ENCODE measurements around the gene IFT88.

Gene IFT88

DNA sequence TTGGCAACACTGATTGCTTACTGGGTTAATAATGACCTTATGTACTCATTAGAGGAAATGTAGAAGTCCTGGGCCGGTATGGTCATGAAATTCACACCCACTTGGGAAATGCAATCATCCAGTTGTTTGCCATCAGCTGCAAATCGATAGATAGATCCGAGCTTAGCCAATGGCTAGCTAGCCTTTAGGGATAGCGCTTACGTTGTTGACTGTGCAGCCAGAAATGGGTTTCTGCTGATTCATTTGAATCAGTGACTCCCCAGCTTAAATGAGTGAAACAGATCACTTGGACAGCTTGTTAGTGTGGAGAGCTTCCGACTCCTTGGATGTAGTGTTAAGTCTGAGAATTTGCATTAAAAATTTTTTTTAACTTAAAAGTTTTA is 148.4 kb downstream of the IFT88 start:
- no peak for DNase-seq (ENCODE audit: low spot score)

DNA sequence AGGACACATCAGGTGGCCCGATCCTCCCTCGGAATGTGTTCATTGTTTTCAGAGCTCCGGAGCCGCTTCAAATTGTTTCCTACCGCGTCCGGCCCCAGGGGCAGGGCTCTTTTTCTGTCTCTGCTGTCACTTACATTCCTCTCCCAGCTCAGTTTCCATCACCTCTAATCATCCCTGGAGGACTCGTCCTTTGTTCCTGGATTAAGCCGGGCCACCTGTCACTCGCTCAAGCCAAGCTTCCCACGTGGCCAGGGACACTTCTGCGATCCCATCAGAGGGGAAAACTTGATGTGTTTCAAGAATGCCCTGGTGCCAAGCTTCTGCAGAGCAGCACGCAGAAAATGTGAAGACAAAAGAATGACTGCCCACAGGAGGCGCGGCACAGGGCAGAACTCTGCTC is 150.0 kb downstream of the IFT88 start:
- no peak for DNase-seq (ENCODE audit: low spot score)

DNA sequence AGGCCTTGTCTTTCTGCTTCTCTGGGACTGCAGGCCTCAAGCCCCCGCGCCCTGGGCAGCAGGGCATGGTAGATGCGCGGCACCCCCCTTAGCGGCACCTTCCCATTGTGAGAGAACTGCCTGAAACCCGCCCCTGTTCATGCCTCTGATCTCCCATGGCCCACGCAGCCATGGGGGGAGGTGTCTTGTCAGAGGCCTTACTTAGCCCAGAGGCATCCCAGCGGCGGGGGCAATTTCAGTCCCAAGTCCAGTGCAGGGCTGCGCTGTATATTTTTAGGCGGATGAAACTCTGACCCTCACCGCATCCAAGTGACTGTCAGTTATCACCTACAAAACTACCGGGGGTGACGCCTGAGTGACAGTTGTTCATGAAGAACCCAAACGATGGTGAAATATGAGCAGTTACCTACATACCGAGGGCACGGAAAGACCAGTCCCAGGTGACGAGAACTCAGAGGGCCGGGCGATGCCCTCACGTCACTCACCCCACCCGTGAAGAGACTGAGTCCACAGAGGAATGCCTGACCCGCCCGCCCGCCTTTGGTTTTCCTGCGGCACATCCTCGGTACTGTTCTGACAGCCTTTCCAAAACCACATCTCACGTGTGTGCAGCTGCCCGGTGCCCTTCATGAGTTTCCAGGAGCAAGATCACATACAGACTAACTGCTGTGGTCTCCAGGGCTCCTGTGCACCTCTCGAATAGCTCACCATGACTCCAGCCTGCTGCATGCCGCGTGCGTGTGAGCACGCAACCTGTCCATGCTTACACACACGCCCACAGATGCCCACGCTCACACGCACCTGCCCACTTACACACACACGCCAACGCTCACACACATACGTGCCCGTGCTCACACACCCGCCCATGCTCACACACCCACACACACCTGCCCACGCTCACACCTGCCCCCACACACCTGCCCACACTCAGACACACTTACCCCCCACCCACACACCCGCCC is 150.9 kb downstream of the IFT88 start:
- DNase-seq (ENCODE audit: low spot score): no peak

DNA sequence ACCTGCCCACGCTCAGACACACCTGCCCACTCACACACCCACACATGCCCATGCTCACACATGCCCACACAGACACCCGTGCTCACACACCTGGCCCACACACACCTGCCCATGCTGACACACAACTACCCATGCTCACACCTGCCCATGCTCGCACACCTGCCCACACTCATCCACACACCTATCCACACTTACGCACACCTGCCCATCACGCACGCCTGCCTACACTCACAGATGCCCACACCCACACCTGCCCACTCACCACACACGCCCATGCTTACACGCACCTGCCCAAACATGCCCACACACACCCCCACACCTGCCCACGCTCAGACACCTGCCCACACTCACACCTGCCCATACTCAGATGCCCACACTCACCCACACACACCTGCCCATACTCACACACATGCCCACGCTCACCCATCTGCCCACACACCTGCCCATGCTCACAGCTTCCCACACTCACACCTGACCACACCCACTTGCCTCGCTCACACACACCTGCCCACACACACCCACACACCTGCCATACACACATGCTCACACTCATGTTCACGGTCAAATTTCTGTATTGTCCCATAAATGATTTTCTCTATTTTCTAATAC is 152.1 kb downstream of the IFT88 start:
- no peak for DNase-seq (ENCODE audit: low spot score)

DNA sequence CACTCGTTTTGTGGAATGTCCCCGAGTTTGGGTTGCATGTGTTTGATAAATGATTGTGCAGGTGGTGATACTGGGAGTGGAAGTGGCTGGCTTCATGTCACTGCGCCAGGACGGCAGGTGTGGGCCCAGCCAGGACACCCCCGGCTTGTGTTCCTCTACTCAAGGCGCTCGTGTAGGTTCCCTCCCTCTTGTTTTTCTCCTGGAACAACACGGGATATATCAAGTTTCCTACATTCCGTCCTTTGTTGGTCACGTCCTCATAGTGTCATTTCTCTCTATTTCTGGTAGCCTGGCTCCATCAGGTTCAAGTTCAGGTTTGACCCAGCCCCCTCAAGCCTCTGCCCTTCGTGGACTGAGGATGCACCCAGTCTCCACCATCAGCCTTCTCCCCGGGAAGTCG is 152.8 kb downstream of the IFT88 start:
- no peak for DNase-seq (ENCODE audit: low spot score)

DNA sequence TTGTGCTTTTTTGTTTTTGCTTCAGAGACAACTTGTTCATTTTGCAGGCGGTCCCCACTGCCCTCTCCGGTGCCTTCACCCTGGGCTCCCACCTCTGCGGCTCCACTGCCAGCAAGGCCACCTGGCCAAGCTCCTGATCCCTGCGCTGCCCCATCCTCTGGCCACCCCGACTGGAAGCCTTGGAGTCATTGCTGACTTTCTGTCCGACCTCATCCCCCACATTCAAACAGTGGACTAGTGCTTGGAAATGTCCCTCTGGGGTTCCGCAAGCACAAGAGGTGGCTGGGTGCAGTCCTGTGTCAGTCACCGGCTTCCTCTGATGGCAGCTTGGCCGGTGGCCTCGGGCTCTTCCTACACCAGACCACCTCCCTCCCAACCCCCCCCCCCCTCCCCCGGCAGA is 153.5 kb downstream of the IFT88 start:
- no peak for DNase-seq (ENCODE audit: low spot score)

DNA sequence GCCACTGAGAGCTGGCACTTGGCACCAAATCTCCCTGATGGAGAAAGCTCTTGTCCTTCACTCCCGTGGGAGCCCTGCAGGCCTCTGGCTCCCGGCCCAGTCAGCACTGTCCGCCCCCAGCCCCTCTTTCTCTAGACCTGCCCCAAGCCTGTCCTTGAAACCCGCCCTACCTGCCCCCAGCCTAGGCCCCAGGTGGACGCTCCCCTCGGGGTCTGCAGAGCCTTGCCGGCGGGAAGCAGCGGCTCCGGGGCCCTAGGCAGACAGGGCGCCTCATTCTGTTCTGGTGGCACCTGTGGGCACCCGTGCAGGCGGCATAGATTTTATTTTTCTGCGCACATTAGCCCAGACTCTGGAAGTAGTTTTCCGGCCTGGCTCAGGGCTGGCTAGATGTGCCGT is 154.1 kb downstream of the IFT88 start:
- DNase-seq (ENCODE audit: low spot score): no peak

DNA sequence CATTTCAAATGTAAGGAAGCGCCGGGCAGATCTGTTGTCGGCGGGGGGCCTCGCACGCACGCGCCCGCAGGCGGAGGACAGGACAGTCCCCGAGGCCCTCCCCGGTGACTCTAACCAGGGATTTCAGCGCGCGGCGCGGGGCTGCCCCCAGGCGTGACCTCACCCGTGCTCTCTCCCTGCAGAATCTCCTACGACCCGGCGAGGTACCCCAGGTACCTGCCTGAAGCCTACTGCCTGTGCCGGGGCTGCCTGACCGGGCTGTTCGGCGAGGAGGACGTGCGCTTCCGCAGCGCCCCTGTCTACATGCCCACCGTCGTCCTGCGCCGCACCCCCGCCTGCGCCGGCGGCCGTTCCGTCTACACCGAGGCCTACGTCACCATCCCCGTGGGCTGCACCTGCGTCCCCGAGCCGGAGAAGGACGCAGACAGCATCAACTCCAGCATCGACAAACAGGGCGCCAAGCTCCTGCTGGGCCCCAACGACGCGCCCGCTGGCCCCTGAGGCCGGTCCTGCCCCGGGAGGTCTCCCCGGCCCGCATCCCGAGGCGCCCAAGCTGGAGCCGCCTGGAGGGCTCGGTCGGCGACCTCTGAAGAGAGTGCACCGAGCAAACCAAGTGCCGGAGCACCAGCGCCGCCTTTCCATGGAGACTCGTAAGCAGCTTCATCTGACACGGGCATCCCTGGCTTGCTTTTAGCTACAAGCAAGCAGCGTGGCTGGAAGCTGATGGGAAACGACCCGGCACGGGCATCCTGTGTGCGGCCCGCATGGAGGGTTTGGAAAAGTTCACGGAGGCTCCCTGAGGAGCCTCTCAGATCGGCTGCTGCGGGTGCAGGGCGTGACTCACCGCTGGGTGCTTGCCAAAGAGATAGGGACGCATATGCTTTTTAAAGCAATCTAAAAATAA is 154.7 kb downstream of the IFT88 start:
- DNase-seq (ENCODE audit: low spot score): no peak

DNA sequence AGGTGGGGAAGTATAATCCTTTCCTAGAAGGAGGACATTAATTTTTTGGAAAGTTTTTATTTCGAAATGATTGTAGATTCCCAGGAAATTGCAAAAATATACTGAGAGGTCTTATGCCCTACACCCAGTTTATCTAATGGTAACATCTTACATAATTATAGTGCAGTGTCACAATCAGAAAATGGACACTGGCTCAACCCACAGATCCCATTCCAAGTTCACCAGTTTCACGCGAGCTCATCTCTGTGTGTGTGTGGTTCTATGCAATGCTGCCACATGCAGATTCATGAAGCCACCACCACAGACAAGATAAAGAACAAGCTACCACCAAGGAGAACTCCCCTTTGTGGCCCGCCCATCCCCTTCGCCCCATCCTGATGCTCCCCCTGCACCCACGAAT is 160.9 kb downstream of the IFT88 start:
- no peak for DNase-seq (ENCODE audit: low spot score)

DNA sequence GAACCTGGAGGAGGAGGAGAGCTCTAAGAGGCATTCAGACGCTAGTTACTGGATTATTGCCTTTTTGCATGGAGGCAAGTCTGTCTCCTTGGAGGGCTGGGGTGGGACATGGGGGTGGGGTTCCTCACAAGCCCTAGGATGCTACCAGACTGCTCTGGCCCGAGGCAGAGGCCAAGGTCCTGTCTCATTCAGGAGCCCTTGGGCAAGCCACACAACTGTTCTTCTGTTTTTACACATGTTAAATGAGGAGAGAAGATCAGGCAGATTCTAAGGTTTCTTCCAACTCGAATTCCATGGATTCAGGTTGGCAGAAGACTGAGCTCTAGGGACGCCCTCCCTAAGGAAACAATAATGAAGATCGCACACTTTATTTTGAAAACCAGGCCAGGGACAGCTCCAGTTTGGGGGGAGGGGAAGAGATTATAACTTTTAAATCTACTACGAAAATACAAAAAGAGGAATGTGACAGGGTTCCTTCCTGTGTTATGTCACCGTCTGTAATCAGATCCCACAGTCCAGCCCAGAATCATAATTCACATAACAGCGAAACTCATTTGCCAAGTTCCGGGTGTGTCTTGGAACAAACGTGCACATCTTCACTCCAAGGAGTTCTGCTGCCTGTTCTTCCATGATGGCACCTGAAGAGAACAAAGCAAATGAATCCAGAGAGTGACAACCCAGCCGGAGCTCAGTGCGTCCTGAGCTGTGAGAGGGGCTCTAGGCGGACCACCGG is 161.8 kb downstream of the IFT88 start:
- no peak for DNase-seq (ENCODE audit: low spot score)

DNA sequence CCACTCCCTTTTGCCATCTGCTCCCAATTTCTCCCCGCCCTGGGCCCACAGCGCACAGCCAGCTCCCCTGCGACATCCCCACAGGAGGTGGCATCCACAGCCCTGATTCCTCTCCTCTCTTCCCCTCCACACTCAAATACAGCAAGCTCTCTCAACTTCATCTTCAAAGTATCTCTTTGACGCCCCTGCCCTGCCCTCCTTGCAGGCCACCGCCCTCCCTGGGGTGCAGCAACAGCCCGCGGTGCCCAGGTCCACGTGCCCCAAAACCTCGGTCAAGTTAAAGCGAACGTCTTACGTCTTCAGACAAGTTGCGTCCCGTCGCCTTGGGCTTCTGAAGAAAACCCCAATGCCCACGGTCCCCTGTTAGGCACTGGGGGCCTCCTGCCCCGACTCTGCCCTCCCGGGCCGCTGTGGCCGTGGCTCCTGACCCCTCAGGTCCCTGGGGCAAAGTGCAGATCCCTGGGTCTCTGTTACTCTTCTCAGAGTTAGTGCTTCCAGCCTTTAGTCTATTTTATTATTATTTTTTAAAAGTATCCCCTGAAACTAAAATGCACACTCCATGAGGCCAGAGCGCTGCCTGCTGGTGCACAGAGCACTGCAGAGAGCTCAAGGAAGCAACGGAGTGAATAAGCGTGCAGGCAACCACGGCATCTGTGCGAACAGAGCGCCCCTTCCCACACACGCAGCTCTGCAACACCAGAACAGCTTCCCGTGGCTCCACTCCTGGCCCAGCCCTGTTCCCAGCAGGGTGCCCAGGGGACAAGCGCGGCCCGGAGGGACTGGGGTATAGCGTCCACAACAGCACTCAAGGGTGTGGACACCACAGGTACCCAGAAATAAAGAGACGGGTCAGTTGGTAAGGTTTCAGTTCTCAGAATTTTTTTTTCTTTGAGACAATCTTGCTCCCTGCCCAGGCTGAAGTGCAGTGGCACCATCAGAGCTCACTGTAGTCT is 163.0 kb downstream of the IFT88 start:
- no peak for DNase-seq (ENCODE audit: low spot score)

DNA sequence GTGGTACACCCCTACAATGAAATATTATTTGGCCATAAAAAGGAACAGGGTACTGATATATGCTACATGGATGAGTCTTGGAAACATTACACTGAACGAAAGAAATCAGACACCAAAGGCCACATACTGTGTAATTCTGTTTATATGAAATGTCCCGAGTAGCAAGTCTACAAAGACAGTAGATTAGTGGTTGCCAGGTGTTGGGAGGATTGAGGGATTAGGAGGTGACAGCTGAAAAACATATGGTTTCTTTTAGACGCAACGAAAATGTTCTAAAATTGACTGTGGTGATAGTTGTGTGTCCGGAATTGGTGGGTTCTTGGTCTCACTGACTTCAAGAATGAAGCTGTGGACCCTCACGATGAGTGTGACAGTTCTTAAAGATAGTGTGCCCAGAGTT is 171.7 kb downstream of the IFT88 start:
- DNase-seq (ENCODE audit: low spot score): no peak

DNA sequence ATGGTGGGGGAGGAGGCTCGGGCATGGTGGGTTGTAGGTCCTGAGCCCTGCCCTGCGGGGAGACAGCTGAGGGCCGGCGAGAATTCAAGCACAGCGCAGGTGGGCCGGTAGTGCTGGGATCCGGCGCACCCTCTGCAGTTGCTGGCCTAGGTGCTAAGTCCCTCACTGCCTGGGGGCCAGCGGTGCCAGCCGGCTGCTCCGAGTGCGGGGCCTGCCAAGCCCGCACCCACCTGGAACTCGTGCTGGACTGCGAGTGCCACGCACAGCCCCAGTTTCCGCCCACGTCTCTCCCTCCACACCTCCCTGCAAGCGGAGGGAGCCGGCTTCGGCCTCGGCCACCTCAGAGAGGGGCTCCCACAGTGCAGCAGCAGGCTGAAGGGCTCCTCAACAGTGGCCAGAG is 173.1 kb downstream of the IFT88 start:
- no peak for DNase-seq (ENCODE audit: low spot score)

All from globus pallidus (tissue), 1 donor.